GM18909 (cell line): Measurements from ENCODE around the gene PSAT1.

Experiments
- ATAC-seq: cut with Tn5 transposase; IDR thresholded peaks from one replicate; pipeline ENCODE4 v1.9.1; 2021; ENCODE audit warnings: mild to moderate bottlenecking; ENCODE audit not compliant: unreplicated experiment, poor library complexity

PSAT1 gene

DNA sequence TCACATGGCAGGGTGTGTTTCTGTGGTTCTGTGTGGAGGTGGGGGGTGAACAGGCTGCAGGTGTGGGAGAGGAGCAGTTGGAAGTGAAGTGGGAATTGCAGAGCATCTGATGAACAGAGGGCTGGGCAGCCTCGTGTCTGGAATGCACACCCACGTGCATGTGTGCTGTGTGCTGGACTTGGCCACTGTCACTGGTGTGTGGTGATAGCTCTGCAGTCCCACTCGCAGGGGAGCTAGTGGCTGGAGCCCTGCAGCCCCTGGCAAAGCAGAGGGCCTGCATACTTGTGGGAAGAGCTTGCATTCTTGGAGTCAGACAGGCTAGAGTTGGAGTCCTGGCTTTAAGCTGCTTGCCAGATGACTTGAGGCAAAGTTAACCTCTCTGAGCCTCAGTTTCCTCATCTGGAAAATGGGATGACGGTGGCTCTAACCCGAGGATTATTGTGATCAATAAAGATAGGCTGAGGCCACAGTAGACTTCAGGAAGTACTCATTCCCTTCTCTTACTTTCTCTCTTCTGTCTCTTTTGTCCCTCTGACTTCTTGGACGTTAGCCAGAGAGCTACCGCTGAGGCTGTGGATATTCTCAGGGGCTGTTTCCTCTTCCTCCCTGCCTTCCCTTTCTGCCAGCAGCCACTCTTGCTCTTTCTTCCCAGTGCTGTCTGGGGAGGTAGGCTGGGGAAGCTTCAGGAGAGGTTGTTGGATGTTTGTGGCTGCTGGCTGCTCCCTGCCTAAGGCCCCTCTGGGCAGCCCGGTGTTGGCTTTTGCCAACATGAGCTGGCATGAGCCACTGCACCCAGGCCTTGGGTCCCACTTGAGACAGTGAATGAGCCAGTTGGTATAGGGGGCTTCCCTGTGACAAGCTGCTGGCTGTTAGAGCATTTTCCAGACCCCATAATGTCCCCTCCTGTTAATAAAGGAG lies 18.3 kb downstream of the PSAT1 start:
- no peak for ATAC-seq

- no peak for ATAC-seq
Measured at GRCh38 chr9:78316166-78316892, 19.4 kb downstream of the PSAT1 start.

GRCh38 chr9:78319197-78320029 lies 22.5 kb downstream of the PSAT1 start:
- no peak for ATAC-seq

- no peak for ATAC-seq
Measured at GRCh38 chr9:78320030-78320693, 23.2 kb downstream of the PSAT1 start.

- ATAC-seq, result no peak
Measured at GRCh38 chr9:78320875-78321496, 24.1 kb downstream of the PSAT1 start.

GRCh38 chr9:78321505-78321904 lies 24.6 kb downstream of the PSAT1 start:
- ATAC-seq, result no peak

GRCh38 chr9:78324068-78324650 lies 27.2 kb downstream of the PSAT1 start:
- no peak for ATAC-seq

DNA sequence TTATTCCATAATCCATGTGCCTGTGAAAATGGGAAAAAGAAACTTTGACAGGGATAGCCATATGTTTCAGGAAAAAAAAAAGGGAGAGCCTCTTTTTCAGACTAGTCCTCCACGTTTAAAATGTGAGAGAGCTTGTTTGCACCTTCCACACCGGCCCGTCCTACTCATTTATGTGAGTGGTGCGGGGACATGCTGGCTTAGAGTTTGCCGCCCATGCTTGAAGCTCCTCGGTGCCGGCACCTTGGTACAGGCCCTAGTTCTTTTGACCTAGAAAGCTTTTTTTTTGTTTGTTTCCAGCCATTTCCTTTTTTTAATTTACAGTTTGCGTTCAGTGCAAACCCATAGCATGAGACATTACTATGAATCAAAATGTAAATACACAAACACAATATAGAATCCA lies 27.8 kb downstream of the PSAT1 start:
- ATAC-seq, result no peak

GRCh38 chr9:78325343-78325742 lies 28.4 kb downstream of the PSAT1 start:
- no peak for ATAC-seq

DNA sequence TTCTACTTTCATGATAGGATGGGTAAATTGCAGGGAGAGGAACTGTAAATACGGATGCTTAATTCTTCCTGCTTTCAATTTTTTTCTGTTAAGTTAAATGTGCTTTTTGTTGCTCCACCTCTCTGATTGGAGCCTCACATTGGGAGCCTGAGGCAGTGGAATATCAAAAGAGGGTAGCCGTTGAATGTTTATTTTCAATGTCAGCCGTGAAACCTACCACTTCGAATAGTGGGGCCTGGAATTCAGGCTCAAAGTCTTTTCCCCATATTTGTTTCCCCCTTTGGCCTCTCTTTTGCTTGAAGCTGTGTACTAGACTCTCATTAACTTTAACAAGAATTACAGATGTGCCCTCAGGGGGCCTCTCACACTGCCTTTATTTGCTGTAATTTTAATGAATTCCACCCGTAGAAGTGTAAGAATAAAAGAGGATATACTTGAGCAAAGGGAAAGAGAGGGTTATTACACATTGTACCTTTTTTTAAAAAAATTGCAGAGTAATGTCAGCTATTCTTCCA lies 29.0 kb downstream of the PSAT1 start:
- ATAC-seq, result no peak

DNA sequence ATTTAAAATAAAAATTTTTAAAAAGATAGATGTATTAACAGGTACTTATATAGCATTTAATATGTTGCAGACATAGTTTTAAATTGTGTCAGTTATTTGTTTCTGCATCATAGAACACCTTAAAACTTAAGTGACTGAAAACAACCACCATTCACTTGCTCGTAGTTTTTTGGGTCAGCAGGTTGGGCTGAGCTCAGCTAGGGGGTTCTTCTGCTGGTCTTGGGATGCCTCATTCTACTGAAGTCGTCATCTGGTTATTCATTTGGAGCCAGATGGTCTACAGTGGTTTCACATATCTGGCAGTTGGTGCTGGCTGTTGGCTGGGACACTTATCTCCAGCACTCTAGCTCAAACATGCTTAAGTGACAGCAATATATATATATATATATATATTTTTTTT lies 29.6 kb downstream of the PSAT1 start:
- no peak for ATAC-seq

DNA sequence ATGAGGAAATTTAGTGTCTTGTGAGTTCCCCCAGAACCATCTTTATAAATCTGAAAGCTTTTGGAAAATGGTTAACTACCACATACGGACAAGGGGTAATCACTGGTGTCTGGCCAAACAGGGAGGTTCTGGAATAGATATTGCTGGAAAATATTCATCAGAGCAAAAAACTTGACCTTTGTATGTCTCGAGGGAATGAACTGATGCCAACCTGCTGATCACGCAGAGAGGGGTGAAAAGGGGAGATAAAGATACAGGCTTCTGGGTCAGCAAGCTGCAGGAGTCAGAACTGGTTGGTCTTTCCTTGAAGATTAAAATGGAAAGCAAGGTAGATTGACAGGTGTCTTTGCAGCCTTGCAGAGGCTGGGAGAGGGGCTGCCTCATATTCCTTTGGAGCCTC lies 35.5 kb downstream of the PSAT1 start:
- ATAC-seq, result no peak

DNA sequence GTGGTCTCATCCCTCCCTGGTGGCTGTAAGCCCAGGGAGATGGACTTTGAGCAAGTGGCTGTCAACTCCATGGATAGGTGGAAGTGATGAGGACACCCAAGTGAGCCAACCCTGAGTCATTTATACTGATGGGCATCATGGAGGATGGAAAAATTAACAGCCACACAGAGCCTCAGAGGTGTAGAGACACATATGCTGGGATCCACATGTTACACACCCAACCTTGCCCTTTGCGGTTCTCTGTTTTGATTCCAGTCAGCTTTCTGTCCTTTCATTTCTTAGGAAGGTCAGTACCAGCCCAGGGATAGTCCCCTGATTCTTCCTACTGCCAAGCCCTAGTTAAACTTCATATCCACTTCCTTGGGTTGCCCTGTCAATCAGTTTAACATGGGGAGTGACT lies 51.9 kb downstream of the PSAT1 start:
- no peak for ATAC-seq

GRCh38 chr9:78351816-78352215 lies 54.9 kb downstream of the PSAT1 start:
- ATAC-seq, result peak; percentile 59

- no peak for ATAC-seq
Measured at GRCh38 chr9:78354324-78354973, 57.5 kb downstream of the PSAT1 start.

GRCh38 chr9:78354989-78355388 lies 58.1 kb downstream of the PSAT1 start:
- ATAC-seq, result no peak

GRCh38 chr9:78356634-78357033 lies 59.7 kb downstream of the PSAT1 start:
- no peak for ATAC-seq

GRCh38 chr9:78357165-78357873 lies 60.4 kb downstream of the PSAT1 start:
- ATAC-seq, result no peak
